Activated CD8-positive, alpha-beta memory T cell treated with anti-CD3 and anti-CD28 coated beads, Interleukin-2, amount 50 U/mL, for 24 hours (primary cell): ENCODE data around the gene JSRP1.

Experiments used
- DNase-seq: peaks from one replicate; pipeline ENCODE4 v3.0.0-alpha.2; 2020; ENCODE audit errors: extremely low read depth

JSRP1 gene

DNA sequence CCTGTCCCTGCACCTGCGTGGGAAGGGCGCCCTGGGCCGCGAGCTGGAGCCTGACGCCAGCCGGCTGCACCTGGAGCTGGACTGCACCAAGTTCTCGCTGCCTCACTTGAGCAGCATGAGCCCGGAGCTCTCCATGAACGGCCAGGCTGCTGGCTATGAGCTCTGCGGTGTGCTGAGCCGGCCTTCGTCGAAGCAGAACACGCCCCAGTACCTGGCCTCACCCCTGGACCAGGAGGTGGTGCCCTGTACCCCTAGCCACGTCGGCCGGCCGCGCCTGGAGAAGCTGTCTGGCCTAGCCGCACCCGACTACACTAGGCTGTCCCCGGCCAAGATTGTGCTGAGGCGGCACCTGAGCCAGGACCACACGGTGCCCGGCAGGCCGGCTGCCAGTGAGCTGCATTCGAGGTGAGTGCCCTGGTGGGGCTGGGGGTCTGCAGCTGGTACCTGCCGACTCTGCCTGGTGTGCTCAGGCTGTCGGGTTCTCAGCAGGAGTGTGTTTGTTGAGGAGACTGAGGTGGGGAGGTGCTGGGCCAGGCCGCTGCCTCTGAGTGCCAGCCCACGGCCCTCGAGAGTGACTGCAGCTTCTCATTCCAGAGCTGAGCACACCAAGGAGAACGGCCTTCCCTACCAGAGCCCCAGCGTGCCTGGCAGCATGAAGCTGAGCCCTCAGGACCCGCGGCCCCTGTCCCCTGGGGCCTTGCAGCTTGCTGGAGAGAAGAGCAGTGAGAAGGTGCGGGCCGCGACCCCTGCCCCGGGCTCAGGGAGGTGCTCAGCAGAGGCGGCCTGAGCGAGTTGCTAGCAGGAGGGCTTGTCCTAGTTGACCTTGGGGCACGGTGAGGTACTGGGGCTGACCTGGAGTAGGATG lies 39.6 kb downstream of the JSRP1 start:
- DNase-seq, result no peak

DNA sequence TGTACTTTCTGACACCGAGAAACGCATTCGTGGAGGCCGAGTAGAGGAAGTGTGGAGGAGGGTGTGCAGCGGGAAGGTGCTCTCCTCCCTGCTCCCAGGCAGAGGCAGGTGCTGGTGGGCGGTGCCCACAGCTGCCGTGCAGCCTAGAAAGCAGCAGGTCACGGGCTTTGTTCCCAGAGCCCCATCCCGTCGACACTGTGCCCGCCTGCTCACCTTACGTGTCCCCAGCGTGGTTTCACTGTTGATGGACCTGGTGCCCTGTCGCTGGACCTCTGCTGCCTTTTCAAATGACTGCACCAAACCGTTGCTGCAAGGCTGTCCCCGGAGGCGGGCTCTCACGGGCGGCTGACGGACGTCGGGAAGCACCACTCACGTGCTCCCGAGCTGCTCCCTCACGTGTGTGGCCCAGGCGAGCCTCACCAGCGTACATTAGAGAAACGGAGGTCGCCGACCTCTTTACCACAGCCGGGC lies 40.9 kb downstream of the JSRP1 start:
- DNase-seq, result no peak

DNA sequence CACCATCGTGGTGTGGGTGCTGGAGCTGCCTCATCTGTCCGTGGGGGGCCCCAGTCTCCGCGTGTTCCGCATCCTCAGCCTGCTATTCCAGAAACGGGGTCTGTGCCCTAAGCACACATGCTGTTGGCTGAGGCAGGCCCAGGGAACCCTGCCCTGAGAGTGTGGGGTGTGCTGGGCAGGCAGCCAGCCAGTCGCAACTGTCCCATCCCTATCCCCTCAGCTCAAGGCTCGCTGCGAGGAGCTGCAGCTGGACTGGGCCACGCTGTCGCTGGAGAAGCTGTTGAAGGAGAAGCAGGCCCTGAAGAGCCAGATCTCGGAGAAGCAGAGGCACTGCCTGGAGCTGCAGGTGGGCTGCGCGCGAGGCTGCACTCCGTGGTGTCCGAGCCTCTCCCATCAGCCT lies 42.0 kb downstream of the JSRP1 start:
- DNase-seq, result no peak

DNA sequence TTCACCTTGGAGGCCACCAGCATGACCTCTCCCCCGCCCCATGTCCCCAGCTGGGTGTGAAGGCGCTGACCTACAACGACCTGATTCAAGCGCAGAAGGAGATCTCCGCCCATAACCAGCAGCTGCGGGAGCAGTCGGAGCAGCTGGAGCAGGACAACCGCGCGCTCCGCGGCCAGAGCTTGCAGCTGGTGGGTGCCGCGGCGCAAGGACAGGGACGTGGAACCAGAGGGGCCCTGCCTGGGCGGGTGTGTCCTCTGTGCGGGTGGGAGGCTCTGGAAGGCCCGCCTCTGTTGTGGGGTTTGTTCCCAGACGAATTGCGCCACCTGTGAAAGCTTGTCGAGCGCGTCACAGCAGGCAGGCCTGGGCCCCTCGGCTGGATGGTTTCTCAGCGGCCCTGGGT lies 42.4 kb downstream of the JSRP1 start:
- DNase-seq, result no peak

DNA sequence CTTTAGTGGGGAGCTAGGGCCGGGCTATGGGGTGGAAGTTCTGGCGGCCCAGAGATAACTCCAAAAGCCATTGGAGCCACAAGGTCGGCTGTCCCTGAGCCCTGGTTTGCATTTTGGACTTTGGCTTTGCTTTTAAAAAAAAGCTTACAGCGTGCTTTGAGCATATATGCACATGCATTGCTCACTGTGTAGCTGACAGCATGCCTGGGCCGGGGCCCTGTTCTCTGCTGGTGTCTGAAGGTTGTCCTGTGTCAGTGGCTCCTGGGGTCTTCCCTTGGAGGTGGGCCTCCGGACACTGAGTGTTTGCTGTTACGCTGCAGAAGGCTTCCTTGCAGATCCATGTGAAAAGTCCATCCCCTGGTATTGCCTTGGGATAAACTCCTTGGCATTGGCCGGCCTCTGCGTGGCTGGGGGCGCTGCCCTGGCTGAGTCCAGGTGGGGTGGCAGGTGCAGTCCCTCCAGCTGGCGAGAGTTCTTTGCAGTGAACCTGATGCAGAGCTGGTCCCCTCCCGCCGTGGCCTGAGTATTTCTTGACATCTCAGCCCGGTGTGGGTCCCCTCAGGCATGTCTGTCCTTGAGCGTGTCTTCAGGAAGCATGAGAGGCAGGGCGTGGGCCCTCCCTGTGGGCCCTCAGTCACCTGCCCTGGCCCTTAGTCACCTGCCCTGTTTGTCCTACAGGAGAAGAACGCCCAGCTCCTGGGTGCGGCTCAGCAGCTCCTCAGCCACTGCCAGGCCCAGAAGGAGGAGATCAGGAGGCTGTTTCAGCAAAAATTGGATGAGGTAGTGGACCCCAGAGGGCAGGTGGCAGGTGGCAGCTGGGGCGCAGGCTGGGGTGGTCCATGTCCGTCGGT lies 43.1 kb downstream of the JSRP1 start:
- DNase-seq, result no peak

DNA sequence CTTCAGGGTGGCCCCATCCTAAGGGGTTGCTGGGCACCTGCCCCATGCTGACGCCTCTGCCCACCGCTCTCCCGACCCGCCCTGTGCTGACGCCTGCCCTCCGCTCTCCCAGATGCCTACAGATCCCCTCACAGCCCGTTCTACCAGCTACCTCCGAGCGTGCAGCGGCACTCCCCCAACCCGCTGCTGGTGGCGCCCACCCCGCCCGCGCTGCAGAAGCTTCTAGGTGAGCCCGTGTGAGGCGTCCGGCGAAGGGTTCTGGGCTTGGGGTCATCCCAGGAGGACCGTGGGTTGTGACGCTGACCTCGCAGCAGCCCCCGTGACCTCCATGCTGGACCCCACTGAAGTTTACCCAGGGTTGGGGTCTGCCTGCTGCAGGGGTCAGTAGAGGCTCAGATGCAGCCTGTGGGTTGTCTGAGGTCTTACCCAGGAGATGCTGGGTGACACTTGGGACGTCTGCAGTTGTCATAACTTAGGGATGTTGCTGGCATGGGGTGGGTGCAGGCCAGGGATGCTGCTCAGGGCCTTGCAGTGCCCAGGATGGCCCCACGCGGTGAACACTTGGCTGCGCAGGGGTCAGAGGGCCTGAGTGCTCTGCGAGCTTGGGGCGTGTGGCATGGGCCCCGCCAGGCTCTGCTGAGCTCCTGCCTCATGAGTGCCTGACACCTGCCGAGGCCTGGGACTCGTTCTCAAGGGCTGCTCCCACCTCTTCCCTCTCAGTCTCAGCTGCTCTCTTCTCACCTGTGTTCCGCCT lies 45.1 kb downstream of the JSRP1 start:
- no peak for DNase-seq

DNA sequence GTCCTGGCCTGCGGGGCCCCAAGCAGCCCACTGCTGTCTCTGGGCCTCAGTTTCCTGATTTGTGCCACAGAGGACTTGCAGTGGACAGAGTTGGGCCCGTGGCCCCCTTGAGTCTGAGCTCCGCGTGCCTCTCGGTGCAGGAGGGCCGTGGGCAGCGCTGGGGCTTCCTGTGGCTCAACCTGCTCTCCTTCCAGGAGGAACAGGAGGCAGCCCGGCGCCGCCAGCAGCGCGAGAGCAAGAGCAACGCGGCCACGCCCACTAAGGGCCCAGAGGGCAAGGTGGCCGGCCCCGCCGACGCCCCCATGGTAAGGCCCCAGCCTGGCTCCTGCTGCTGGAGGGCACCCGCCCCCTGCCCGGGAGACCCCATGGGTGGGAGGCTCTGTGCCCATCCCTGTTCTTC lies 46.0 kb downstream of the JSRP1 start:
- no peak for DNase-seq

DNA sequence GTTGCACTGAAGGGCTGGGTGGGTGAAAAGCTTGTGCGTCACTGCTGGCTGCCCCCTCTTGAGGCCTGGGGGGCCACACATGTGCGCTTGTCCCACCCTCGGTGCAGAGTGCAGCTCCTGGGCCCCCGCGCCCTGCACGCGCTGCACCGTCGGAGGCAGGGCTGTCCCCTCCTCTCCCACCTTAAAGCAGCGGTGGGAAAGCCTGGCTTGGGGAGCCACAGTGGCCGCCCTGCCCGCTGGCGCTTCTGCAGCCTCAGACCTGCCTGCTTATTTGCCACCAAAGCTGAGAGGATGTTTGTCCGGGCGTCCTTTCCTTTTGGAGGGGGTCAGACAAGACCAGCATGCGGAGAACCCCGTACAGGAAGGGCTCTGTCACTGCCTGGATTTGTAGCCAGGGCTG lies 46.8 kb downstream of the JSRP1 start:
- no peak for DNase-seq

DNA sequence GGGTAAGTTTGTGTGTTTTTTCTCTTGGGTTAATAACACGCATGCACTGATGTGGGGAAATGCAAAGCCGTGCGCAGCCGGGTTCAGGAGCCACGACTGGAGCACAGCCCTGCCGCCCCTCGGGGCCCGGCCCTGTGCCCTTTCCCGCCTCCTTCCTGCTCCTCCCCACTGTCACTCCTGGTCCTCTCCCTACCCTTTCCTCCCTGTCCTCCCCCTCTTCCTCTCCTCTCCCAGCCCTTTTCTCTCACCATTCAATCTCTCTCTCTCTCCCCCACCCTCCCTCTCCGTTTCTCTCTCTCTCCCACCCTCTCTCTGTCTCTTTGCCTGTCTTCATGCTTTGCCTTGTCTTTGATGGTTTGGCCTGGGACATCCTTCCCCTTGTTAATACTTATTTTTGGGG lies 47.2 kb downstream of the JSRP1 start:
- DNase-seq, result no peak

DNA sequence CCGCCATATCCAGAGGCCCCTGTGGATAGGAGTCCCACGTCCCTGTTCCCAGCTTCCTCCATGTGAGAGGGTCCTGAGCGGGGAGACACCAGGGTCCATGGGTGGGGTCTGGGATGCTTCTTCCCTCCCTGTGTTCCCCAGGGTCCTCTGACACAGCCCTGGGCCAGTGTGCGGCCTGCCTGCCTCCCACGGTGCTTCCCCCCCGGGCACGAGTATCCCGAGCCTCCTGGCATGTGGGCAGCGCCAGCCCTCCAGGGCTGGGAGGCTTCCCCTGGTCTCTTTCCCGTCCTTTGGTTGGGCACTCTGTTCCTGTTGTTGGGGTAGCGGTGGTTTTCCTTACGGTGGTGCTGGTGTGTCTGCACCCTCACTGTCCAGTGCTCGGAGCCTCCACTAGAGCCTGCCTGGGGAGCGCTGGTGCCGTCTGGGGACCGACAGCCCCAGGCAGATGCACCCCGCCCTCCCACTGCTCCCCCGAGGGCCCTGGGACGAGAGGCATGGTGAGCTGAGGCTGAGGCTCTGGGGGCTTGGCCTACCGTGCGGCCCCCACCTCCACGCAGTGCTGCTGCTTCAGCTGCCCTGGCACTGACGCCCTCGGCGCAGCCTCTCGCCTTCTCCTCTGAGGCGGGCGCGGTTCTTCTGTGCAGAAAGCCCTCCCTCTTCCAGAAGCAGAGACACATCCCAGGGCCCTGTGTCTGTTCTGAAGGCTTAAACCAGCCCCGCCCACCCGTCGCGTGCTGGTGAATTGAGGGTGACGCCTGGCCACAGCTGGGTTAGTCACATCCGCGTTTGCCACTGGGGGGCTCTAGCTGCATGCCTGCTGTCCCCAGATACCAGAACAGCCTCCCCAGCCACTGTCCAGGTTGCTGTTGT lies 48.0 kb downstream of the JSRP1 start:
- DNase-seq, result no peak

DNA sequence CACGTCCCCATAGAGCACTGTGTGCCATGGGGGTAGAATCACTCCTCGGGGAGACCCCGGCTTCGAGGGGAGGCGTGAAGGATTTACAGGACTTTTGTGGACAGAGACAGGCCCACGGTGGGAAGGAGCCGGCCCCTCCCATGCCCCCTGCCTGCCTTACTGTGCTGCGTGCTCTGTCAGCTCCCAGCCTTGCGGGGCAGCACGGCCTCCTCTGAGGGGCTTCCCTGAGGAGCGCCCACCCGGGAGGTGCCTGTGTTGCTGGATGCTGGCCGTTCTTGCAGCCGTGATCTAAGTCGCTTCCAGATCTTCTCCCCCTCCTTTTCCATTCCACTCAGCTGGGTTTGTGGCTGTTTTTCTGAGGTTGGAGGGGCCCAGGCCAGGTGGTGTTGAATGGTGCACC lies 49.2 kb downstream of the JSRP1 start:
- DNase-seq, result no peak

DNA sequence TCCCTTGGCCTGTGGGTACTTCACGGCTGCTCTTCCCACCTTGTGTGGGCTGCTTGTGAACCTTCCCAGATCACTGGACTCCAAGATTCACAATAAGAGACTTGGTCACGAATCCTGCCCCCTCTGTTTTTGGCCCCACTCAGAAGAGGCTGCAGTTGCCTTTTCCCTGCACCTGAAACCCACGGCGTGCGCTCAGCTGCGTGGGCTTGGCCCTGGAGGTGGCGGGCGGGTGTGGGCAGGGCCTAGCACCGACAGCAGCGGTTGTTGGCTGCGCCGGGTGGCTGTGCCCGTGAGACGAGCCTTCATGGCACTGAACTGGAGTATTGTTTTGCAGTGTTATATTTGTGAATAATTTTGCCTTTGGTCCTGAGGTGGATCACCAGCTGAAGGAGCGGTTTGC lies 53.9 kb downstream of the JSRP1 start:
- no peak for DNase-seq
